SKM-1 (cell line): Measurements from ENCODE around the gene SEPTIN10.
A peak's percentile ranks its signal among the peaks of the same experiment; 100 is the strongest.
"Not testable (repeated sequence)": the region's sequence is repeated elsewhere in the genome, so short reads cannot be mapped to it uniquely, and the experiment has no call there.

Experiments used
- DNase-seq: peaks from one replicate; lab custom pipeline; 2025; ENCODE audit not compliant: unreplicated experiment; lab: John Stamatoyannopoulos, UW

SEPTIN10 gene

GRCh38 chr2:109554758-109555157, 59.0 kb downstream of the SEPTIN10 start:
- no peak for DNase-seq

GRCh38 chr2:109549016-109549590, 64.7 kb downstream of the SEPTIN10 start:
- no peak for DNase-seq

- DNase-seq: no peak
Measured at GRCh38 chr2:109547280-109547679, 66.5 kb downstream of the SEPTIN10 start.

GRCh38 chr2:109545828-109546713, 67.7 kb downstream of the SEPTIN10 start:
- DNase-seq: peak; percentile 53

GRCh38 chr2:109542384-109542783, 71.4 kb downstream of the SEPTIN10 start:
- DNase-seq: no peak

- DNase-seq: no peak
Measured at GRCh38 chr2:109538546-109538945, 75.2 kb downstream of the SEPTIN10 start.

- no peak for DNase-seq
Measured at GRCh38 chr2:109537565-109538222, 76.1 kb downstream of the SEPTIN10 start.

- DNase-seq: not testable (repeated sequence)
Measured at GRCh38 chr2:109536556-109536955, 77.2 kb downstream of the SEPTIN10 start.

GRCh38 chr2:109535217-109535946, 78.4 kb downstream of the SEPTIN10 start:
- DNase-seq: no peak

GRCh38 chr2:109533823-109534222, 79.9 kb downstream of the SEPTIN10 start:
- no peak for DNase-seq

- DNase-seq: no peak
Measured at GRCh38 chr2:109532728-109533076, 81.1 kb downstream of the SEPTIN10 start.

GRCh38 chr2:109531896-109532727, 81.7 kb downstream of the SEPTIN10 start:
- DNase-seq: no peak

- no peak for DNase-seq
Measured at GRCh38 chr2:109531221-109531620, 82.5 kb downstream of the SEPTIN10 start.

- no peak for DNase-seq
Measured at GRCh38 chr2:109530712-109531111, 83.1 kb downstream of the SEPTIN10 start.

- DNase-seq: no peak
Measured at GRCh38 chr2:109529532-109530449, 84.0 kb downstream of the SEPTIN10 start.

GRCh38 chr2:109528811-109529501, 84.8 kb downstream of the SEPTIN10 start:
- no peak for DNase-seq

GRCh38 chr2:109527846-109528705, 85.7 kb downstream of the SEPTIN10 start:
- no peak for DNase-seq

GRCh38 chr2:109527079-109527478, 86.7 kb downstream of the SEPTIN10 start:
- DNase-seq: no peak
